D721Med (cell line): ENCODE measurements around the gene INPP4B.

Source experiments
- DNase-seq: peaks from one replicate; pipeline ENCODE4 v3.0.0; 2011; ENCODE audit warnings: low spot score; ENCODE audit not compliant: insufficient read length
- FAIRE-seq: peaks from 2 replicates; lab custom pipeline; 2011; peaks lifted over from hg19 to GRCh38; lab: Jason Lieb, UNC
- TF ChIP-seq, protein P1 (sequence below): IDR thresholded peaks from 2 replicates; pipeline ENCODE4 v1.5.1; 2012; ENCODE audit warnings: mild to moderate bottlenecking, control low read depth; ENCODE audit not compliant: insufficient read depth; ENCODE audit errors: missing control alignments

INPP4B gene

DNA sequence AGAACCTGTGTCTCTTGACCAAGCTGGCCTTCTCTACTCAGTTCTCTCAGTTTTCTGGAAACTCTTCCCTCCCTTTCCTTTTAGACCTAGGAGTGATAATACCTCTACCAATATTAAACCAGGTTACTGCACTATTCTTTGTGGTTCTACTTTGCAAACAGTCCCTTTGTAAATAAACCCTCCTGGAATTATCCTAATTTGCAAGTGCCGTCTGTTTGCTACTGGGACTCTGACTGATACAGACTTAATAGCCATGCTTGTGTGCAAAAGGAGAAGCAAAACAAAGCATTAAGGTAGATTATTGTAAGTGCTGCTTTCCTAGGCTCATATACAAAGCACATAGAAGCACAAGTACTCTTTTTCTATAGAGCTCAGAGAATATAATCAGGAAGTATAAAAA lies 507.0 kb downstream of the INPP4B start:
- FAIRE-seq (no peak), DNase-seq (no peak)
- TF ChIP-seq, protein P1, sequence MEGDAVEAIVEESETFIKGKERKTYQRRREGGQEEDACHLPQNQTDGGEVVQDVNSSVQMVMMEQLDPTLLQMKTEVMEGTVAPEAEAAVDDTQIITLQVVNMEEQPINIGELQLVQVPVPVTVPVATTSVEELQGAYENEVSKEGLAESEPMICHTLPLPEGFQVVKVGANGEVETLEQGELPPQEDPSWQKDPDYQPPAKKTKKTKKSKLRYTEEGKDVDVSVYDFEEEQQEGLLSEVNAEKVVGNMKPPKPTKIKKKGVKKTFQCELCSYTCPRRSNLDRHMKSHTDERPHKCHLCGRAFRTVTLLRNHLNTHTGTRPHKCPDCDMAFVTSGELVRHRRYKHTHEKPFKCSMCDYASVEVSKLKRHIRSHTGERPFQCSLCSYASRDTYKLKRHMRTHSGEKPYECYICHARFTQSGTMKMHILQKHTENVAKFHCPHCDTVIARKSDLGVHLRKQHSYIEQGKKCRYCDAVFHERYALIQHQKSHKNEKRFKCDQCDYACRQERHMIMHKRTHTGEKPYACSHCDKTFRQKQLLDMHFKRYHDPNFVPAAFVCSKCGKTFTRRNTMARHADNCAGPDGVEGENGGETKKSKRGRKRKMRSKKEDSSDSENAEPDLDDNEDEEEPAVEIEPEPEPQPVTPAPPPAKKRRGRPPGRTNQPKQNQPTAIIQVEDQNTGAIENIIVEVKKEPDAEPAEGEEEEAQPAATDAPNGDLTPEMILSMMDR, result no peak

DNA sequence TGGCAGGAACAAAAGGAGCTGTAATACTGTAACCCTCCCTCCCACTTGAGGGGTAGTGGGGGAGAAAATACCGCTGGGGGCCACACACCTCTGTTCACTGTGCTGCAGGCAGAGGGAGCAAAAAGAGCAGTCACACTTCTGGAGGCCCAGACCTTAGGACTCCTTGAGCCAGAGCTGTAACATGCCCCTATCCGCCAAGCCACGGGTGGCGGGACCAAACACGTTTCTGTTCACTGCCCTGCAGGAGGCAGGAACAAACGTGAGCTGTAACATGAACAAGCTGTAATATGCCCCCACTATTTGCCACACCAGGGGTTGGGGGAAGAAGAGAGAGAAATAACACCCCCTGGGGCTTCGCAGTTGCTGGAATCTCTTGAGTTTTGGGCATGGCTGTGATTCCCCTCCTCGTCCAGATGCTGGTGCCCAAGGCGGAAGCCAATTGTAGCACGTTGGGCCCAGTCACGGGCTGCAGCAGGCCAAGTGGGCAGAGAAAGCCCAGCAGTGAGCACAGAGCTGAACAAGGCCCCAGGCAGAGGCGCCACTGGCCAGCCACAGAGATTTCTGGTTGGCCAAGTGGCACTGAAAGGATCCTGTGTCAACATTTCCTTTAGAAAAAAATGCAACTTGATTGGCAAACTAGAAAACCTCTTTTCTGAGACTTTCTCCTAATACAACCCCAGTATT lies 509.7 kb downstream of the INPP4B start:
- no peak for DNase-seq
- TF ChIP-seq, protein P1, result no peak
- no peak for FAIRE-seq

DNA sequence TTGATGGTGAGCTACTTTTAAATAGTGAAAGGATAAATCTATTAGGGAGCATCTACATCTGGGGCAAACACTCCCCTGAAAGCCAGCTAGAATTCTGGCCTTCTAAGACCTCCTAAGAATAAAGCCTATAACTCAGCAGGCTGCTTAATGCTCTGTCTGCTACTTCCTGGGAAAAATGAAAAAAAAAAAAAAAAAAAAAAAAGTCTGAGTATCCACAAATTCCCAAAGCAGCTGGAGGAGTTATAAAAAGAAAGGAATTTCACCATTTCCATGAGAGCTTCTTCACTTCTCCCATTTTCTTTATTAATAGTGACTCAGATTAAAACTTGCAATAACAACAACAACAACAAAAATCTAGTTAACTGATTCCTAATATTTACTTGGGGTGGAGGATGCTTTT lies 511.2 kb downstream of the INPP4B start:
- FAIRE-seq, result no peak
- no peak for DNase-seq

DNA sequence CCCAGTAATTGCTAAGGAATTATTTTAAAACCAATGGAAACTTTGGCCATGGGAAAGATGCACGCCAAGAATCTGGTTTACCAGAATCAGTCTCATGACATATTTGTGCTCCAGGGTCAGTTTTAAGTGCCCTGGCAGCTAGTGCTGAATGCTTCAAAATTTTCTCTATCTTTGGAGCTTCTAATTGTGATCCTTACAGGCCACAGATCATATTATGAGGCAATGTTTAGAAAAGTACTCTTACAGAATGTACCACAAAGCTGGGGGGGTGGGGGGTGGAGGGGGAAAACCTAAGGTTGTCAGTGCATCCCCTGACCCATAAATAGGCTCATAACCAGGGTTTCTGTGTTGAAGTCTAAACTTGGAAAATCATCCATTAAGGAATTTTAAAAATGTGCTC lies 514.5 kb downstream of the INPP4B start:
- FAIRE-seq (no peak), DNase-seq (no peak)
- TF ChIP-seq, protein P1, result no peak

More for the DNA sequence above, 511.2 kb downstream of the INPP4B start:
- TF ChIP-seq, protein P1, result no peak

DNA sequence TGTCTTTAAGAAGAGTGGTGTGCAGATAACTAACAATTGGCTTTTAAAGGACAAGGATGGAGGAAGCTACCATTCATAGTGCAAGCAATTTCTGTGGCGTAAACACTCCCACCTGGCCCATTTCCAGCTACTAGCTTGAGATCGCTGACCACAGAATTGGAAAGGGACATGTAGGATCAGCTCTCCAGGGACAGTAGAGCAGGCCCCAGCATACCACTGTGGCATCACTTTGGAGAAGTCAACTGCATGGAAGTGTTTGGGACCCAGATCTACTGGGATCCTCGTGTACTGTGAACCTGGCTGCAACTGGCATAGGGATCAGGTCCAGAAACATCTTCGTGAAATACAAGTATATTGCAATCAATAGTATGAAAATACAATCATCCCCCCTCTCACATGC lies 515.0 kb downstream of the INPP4B start:
- TF ChIP-seq, protein P1, result no peak
- no peak for DNase-seq
- FAIRE-seq, result no peak

DNA sequence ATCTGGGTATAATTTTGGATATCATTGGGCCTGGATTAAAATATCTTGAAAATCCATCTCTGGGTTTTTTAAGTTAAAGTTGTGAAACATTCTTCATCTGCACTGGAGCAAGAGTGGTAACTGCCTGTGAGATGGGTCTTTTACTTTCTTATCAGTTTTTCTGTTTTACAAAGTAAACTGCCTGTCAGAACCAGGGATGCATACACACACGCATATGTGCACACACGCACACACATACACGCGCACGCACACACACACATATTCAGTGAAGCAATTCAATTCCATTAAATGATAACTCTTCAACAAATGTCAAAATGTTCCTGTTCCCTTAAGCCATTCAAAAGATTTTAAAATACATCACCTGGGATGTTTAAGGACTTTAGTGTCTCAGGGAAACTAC lies 515.8 kb downstream of the INPP4B start:
- FAIRE-seq (no peak), DNase-seq (no peak)
- TF ChIP-seq, protein P1, result no peak

DNA sequence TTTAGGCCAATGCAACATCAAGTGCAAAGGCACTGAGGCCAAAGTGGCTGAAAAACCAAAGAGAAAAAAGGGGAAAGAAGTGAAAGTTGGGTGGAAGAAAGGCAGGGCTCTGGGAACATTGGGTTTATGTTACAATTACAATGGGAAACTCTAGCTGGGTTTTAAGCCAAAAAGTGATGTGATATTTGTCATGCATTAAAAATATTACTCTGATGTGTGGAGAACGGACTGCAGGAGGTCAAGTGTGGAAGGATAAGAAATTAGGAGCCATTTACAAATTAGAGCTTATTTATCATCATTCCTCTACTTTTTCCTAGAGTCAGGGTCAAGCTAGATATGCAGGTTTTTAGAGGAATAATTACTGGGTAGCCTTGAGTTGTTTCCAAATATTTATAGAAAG lies 516.8 kb downstream of the INPP4B start:
- FAIRE-seq, result no peak
- TF ChIP-seq, protein P1, result no peak
- DNase-seq, result no peak
